Measurements from ENCODE around the gene ATP2C1. TPM values are rescaled to one million over a fixed set of nuclear protein-coding genes. Genes with fewer than 3 reads are reported as not detected.
A peak's percentile ranks its signal among the peaks of the same experiment; 100 is the strongest.
"Not testable (repeated sequence)": the region's sequence is repeated elsewhere in the genome, so short reads cannot be mapped to it uniquely, and the experiment has no call there.

Gene ATP2C1
- total RNA-seq, result 103 TPM

GRCh38 chr3:130893376-130894129, at the start of gene ATP2C1:
ATP2C1 (plus strand) TSS chr3:130894084; CDS start chr3:130894770, 686 bp downstream.
- peak; percentile 98 for DNase-seq

- no peak for DNase-seq
These were observed 49.4 kb upstream of the ATP2C1 start for GRCh38 chr3:130844462-130844861.

GRCh38 chr3:130846181-130846580, 47.7 kb upstream of the ATP2C1 start:
- no peak for DNase-seq

- DNase-seq, result peak; percentile 36
These were observed 44.8 kb upstream of the ATP2C1 start for GRCh38 chr3:130849091-130849552.

- DNase-seq, result peak; percentile 58
These were observed 43.7 kb upstream of the ATP2C1 start for GRCh38 chr3:130850044-130850797.

GRCh38 chr3:130850843-130851242, 43.0 kb upstream of the ATP2C1 start:
- DNase-seq, result peak; percentile 30

GRCh38 chr3:130851277-130851676, 42.6 kb upstream of the ATP2C1 start:
- no peak for DNase-seq

GRCh38 chr3:130853581-130853980, 40.3 kb upstream of the ATP2C1 start:
- no peak for DNase-seq

- DNase-seq, result no peak
These were observed 39.5 kb upstream of the ATP2C1 start for GRCh38 chr3:130854208-130854864.

- DNase-seq, result no peak
These were observed 36.4 kb upstream of the ATP2C1 start for GRCh38 chr3:130857336-130858026.

GRCh38 chr3:130862130-130862529, 31.8 kb upstream of the ATP2C1 start:
- DNase-seq, result not testable (repeated sequence)

GRCh38 chr3:130865489-130865888, 28.4 kb upstream of the ATP2C1 start:
- no peak for DNase-seq

GRCh38 chr3:130866327-130866726, 27.6 kb upstream of the ATP2C1 start:
- no peak for DNase-seq

- no peak for DNase-seq
These were observed 23.5 kb upstream of the ATP2C1 start for GRCh38 chr3:130870423-130870822.

GRCh38 chr3:130876594-130876993, 17.3 kb upstream of the ATP2C1 start:
- no peak for DNase-seq

- no peak for DNase-seq
These were observed 15.4 kb upstream of the ATP2C1 start for GRCh38 chr3:130878464-130878863.

- DNase-seq, result no peak
These were observed 4.4 kb upstream of the ATP2C1 start for GRCh38 chr3:130889416-130889946.

- peak; percentile 94 for DNase-seq
These were observed 1.0 kb upstream of the ATP2C1 start for GRCh38 chr3:130892759-130893375.

- DNase-seq, result peak; percentile 60
These were observed 474 bp downstream of the ATP2C1 start for GRCh38 chr3:130894130-130894985.

- DNase-seq, result no peak
These were observed 1.0 kb downstream of the ATP2C1 start for GRCh38 chr3:130894986-130895280.

Data from tongue (tissue), 2 donors.